HepG2 (cell line): ENCODE measurements around the gene NDC80. TPM values are rescaled to one million over a fixed set of nuclear protein-coding genes. Genes with fewer than 3 reads are reported as not detected.
"Not testable (repeated sequence)": the region's sequence is repeated elsewhere in the genome, so short reads cannot be mapped to it uniquely, and the experiment has no call there.

Source experiments
- ATAC-seq: fragments of 200-7000 bp; cut with Tn5 transposase; 3 replicates; pipeline ENCODE4 v1.9.1; 2020; ENCODE audit warnings: mild to moderate bottlenecking, moderate library complexity
- BruUV-seq: library from RNA; stranded (reverse); fragments of 400-500 nt; replicated peaks from 2 replicates; lab custom pipeline; 2021; lab: Mats Ljungman, UMichigan
- CTCF ChIA-PET: fragments of 300-600 bp; formaldehyde crosslinking; extraction: SDS; loops from one replicate; lab custom pipeline; 2021; ENCODE audit warnings: low total read pairs, inconsistent platforms, low intra/inter-chr PET ratio; lab: Yijun Ruan, JAX
- POLR2A ChIA-PET: fragments of 350-600 bp; sonication (Branson Sonifier 250); formaldehyde crosslinking; loops from one replicate; lab custom pipeline; 2020; ENCODE audit warnings: antibody characterized with exemption, inconsistent platforms; lab: Yijun Ruan, JAX
- DNase-seq: peaks from one replicate; pipeline ENCODE4 v3.0.0-alpha.2; 2015; ENCODE audit warnings: low spot score
- FAIRE-seq: peaks from 3 replicates; lab custom pipeline; 2011; peaks lifted over from hg19 to GRCh38; lab: Jason Lieb, UNC
- H2AFZ ChIP-seq: one replicate; pipeline ENCODE4 v1.6.1; 2011; ENCODE audit warnings: low read length, inconsistent platforms
- H3K27ac ChIP-seq: fragments of 300-600 bp; 3 replicates; pipeline ENCODE4 v1.8.0; 2011; ENCODE audit warnings: mixed run types, mild to moderate bottlenecking, mixed read lengths, low read length, inconsistent platforms; ENCODE audit not compliant: insufficient read depth; ENCODE audit errors: extremely low read length
- H3K27me3 ChIP-seq, 2 experiments: fragments of 200-600 bp in 1 of 2; 2 replicates in 1 of 2; 3 replicates in 1 of 2; pipeline versions ENCODE4 v1.6.0 to v1.8.0; 2011; ENCODE audit warnings: low read length in 2 of 2, mild to moderate bottlenecking in 2 of 2, moderate library complexity in 2 of 2, inconsistent platforms in 1 of 2; ENCODE audit not compliant: insufficient read depth in 2 of 2, control insufficient read depth in 1 of 2
- H3K36me3 ChIP-seq, 2 experiments: fragments of 200-600 bp in 1 of 2; replicated peaks in 1 of 2; 2 replicates in 1 of 2; 3 replicates in 1 of 2; pipeline versions ENCODE4 v1.5.1 to v1.8.0; 2011; ENCODE audit warnings: low read length in 2 of 2, inconsistent platforms in 1 of 2; ENCODE audit not compliant: insufficient read depth in 2 of 2, control insufficient read depth in 1 of 2
- H3K4me1 ChIP-seq: 2 replicates; pipeline ENCODE4 v1.5.1; 2012; ENCODE audit warnings: low read length, inconsistent platforms; ENCODE audit not compliant: insufficient read depth
- H3K4me2 ChIP-seq: 2 replicates; pipeline ENCODE4 v1.6.0; 2011; ENCODE audit warnings: low read depth, low read length, inconsistent platforms
- H3K4me3 ChIP-seq, 3 experiments: fragments of 200-600 bp in 1 of 3; sonication (generic), shearing (Covaris generic) in 1 of 3; replicated peaks in 1 of 3; 2 replicates each; pipeline ENCODE4 v1.5.1; 2011 to 2016; ENCODE audit warnings: low read length in 3 of 3, inconsistent platforms in 2 of 3, low read depth in 2 of 3, mild to moderate bottlenecking in 2 of 3, control low read depth in 1 of 3, mixed read lengths in 1 of 3; ENCODE audit not compliant: insufficient read depth in 1 of 3
- H3K79me2 ChIP-seq: one replicate; pipeline ENCODE4 v1.6.1; 2011; ENCODE audit warnings: low read length, inconsistent platforms; ENCODE audit not compliant: insufficient read depth
- H3K9ac ChIP-seq: 2 replicates; pipeline ENCODE4 v1.6.0; 2011; ENCODE audit warnings: mild to moderate bottlenecking, low read depth, low read length, inconsistent platforms; ENCODE audit not compliant: insufficient read depth
- H3K9me3 ChIP-seq: 2 replicates; pipeline ENCODE4 v1.5.1; 2012; ENCODE audit warnings: mild to moderate bottlenecking, low read length
- H4K20me1 ChIP-seq: 2 replicates; pipeline ENCODE4 v1.6.0; 2011; ENCODE audit warnings: inconsistent platforms, mild to moderate bottlenecking, low read length, moderate library complexity; ENCODE audit not compliant: insufficient read depth
- ASH2L ChIP-seq: fragments of 300-600, 200-600 bp; sonication (generic); IDR thresholded peaks from 2 replicates; pipeline ENCODE4 v1.7.0; 2017; ENCODE audit warnings: low read depth, mild to moderate bottlenecking, moderate library complexity, mixed read lengths, low read length; ENCODE audit not compliant: insufficient read length
- ELF3 ChIP-seq: IDR thresholded peaks from 2 replicates; pipeline ENCODE4 v1.6.1; 2016; ENCODE audit warnings: missing genetic modification reagents, missing compliant biosample characterization
- GATAD2A ChIP-seq: IDR thresholded peaks from 2 replicates; pipeline ENCODE4 v1.6.1; 2016
- SALL2 ChIP-seq: sonication (generic); formaldehyde crosslinking; IDR thresholded peaks from 2 replicates; pipeline ENCODE4 v1.8.1; 2023; ENCODE audit warnings: mild to moderate bottlenecking, missing genetic modification reagents, inconsistent platforms
- SAP130 ChIP-seq: IDR thresholded peaks from 2 replicates; pipeline ENCODE4 v1.6.1; 2016; ENCODE audit warnings: low read depth
- SIX1 ChIP-seq: sonication (generic); formaldehyde crosslinking; IDR thresholded peaks from 2 replicates; pipeline ENCODE4 v1.4.0; 2020; ENCODE audit warnings: missing genetic modification reagents, borderline replicate concordance
- SPEN ChIP-seq: sonication (generic); formaldehyde crosslinking; IDR thresholded peaks from 2 replicates; pipeline ENCODE4 v1.5.1; 2020; ENCODE audit warnings: low read depth, mild to moderate bottlenecking, missing genetic modification reagents
- ZNF460 ChIP-seq: sonication (generic); formaldehyde crosslinking; IDR thresholded peaks from 2 replicates; pipeline ENCODE4 v1.5.1; 2020; ENCODE audit warnings: missing genetic modification reagents, mild to moderate bottlenecking, borderline replicate concordance
- WGBS: methylation state at CpG from one replicate; pipeline ENCODE4 v1.1.6; 2017; ENCODE audit warnings: low lambda C conversion rate; 5-methylcytosine and 5-hydroxymethylcytosine counted together
- in situ Hi-C: cut with HindIII; loops from 2 replicates; pipeline ENCODE4 v1.10.0; 2017; ENCODE audit warnings: low pct_unique_long_range_greater_than_20kb; ENCODE audit not compliant: extremely low pct_ligation_motif_present
- intact Hi-C: fragments of 100-400 bp; cut with micrococcal nuclease; formaldehyde crosslinking; loops from one replicate; pipeline ENCODE4 v1.10.0; 2022; ENCODE audit not compliant: unreplicated experiment
- polyA plus RNA-seq, 8 experiments: library from polyadenylated mRNA; depleted of rRNA in 3 of 8; stranded (reverse) in 7 of 8; unstranded in 1 of 8; fragments of >200 nt; fragmentation: Illumina TruSeq in 4 of 8; extraction: Trizol in 4 of 8; gene quantifications; 2 replicates each; pipeline versions ENCODE4 v1.2.1 to v1.2.3, GENCODE V29; 2011 to 2016; ENCODE audit warnings: low read depth in 4 of 8, missing spikeins in 1 of 8, mixed read lengths in 1 of 8; ENCODE audit not compliant: insufficient read depth in 1 of 8
- total RNA-seq, 5 experiments: library from RNA; depleted of rRNA; stranded (reverse); fragments of >200 nt; fragmentation: Illumina TruSeq; extraction: Trizol; gene quantifications; 2 replicates each; pipeline ENCODE4 v1.2.3, GENCODE V29; 2016; ENCODE audit warnings: low read depth in 1 of 5
- TF ChIP-seq, protein P1 (sequence below): sonication (generic); formaldehyde crosslinking; IDR thresholded peaks from 2 replicates; pipeline ENCODE4 v1.4.0; 2020; ENCODE audit warnings: missing genetic modification reagents, mild to moderate bottlenecking, borderline replicate concordance

Gene NDC80
- total and polyA plus RNA-seq, 2 of the 13 experiments (the other 11 are each of a cell fraction or from before 2014, with no cell fraction given), result 9.6 to 33.0 TPM

DNA sequence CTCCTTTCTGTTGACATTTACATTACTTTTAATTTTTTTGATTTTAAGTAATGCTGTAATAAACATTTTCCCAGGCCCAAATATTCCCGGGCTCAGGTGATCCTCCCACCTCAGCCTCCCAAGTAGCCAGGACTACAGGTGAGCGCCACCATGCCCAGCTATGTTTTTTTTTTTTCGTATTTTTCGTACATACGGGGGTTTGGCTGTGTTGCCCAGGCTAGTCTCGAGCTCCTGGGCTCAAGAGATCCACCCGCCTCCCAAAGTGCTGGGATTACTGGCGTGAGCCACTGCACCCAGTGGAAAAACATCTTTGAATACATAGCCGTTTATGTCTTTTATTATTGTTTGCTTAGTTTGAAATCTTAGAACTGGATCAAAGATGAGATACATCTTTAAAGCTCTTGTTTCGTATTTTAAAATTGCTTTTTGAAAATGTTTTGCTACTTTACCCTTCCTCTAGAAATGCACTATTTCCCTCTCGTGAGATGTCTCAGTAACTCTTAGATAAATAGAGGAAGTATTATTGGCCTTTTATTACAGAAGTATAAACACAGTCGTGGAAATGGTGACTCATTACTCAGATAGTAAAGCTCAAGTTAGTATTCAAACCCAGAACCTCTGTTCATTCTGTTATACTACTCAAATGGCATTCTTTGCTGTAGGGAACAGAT, 86.6 kb downstream of the NDC80 start:
- TF ChIP-seq ELF3 (CRISPR knock-in tag) (0 out of 2 replicates have a peak, but pooled peaks have one; percentile 44), SALL2 (CRISPR knock-in tag) (no peak), ZNF460 (CRISPR knock-in tag) (peak; percentile 92), SAP130 (peak; percentile 55), GATAD2A (CRISPR knock-in tag) (0 out of 2 replicates have a peak, but pooled peaks have one; percentile 9), SPEN (no peak), ASH2L (peak; percentile 24), SIX1 (CRISPR knock-in tag) (0 out of 2 replicates have a peak, but pooled peaks have one; percentile 17)
- TF ChIP-seq, protein P1, sequence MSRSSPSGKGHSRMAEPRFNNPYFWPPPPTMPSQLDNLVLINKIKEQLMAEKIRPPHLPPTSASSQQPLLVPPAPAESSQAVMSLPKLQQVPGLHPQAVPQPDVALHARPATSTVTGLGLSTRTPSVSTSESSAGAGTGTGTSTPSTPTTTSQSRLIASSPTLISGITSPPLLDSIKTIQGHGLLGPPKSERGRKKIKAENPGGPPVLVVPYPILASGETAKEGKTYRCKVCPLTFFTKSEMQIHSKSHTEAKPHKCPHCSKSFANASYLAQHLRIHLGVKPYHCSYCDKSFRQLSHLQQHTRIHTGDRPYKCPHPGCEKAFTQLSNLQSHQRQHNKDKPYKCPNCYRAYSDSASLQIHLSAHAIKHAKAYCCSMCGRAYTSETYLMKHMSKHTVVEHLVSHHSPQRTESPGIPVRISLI (CRISPR knock-in tag), result peak; percentile 29; the same call in 1 of the 2 replicates
- no TSS peak for BruUV-seq
- ChIA-PET POLR2A (no interaction called here), CTCF (no interaction called here)
- peaks cover 0 to 3% of the 10 kb centered on the region in 2 experiments; a peak in 2 of 5 replicates for H3K36me3 ChIP-seq
- no peaks in the 10 kb centered on the region; a peak in 1 of 5 replicates for H3K27me3 ChIP-seq
- DNase-seq, result peak; percentile 56
- H4K20me1 ChIP-seq, result peaks cover 34% of the 10 kb centered on the region
- no peaks in the 10 kb centered on the region for H3K9me3 ChIP-seq
- H3K27ac ChIP-seq, result peak overlapping the region; percentile 16
- no peak for FAIRE-seq
- no peak overlapping the region for H2AFZ ChIP-seq
- in situ Hi-C loops (no loop called here), intact Hi-C loops (no loop called here)
- H3K4me2 ChIP-seq, result peak overlapping the region; percentile 87
- H3K9ac ChIP-seq, result peak overlapping the region; percentile 93
- peaks cover 32% of the 10 kb centered on the region for H3K4me1 ChIP-seq
- WGBS, result 33% methylated on average over 12 of the region's 12 CpGs
- peaks cover 65% of the 10 kb centered on the region for H3K79me2 ChIP-seq
- ATAC-seq, result no peak
- H3K4me3 ChIP-seq, result peak overlapping the region; percentile 88 to 91 (median 89)

- CTCF ChIA-PET, POLR2A ChIA-PET: not testable (repeated sequence)
Measured at GRCh38 chr18:2660849-2661248, 89.5 kb downstream of the NDC80 start.

More at GRCh38 chr18:2660849-2661248, 89.5 kb downstream of the NDC80 start:
- FAIRE-seq, H3K4me2 ChIP-seq, H3K9ac ChIP-seq, in situ Hi-C loops, H3K4me3 ChIP-seq, H3K27ac ChIP-seq, ATAC-seq, H3K9me3 ChIP-seq, DNase-seq, BruUV-seq, H2AFZ ChIP-seq, H3K27me3 ChIP-seq, H3K36me3 ChIP-seq, intact Hi-C loops: not testable (repeated sequence)
- 94% methylated on average over 3 of the region's 3 CpGs for WGBS
- Histone ChIP-seq H4K20me1 (peaks cover 39% of the 10 kb centered on the region), H3K4me1 (peaks cover 20% of the 10 kb centered on the region), H3K79me2 (peaks cover 92% of the 10 kb centered on the region)
